Measurements from ENCODE around the gene DDB1.

The DDB1 gene

DNA sequence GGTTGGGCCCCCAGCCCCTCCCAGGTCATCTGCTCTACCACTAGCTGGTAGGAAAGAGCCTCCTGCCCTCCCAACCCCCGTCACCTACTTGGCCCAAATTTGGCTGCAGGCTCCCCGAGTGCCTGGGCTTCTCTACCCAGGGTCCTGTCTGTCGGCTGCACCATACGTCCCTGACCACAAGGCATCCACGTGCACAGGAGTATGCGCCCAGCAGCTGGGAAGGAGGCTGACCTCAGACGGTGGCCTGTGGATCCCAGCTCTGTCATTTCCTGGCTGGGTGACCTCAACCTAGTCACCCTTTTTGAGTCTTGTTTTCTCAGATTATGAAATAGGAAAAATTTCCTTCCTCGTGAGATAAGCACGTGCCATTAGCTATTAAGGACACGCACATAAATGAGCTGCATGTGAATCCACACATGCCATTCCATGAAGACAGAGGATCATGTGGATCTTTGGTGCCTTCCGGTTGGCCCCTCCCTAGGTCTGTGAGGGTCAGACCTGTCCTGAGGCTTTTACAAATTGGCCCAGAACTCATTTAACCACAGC, 15.1 kb upstream of the DDB1 start:
- TF ChIP-seq, protein P1, sequence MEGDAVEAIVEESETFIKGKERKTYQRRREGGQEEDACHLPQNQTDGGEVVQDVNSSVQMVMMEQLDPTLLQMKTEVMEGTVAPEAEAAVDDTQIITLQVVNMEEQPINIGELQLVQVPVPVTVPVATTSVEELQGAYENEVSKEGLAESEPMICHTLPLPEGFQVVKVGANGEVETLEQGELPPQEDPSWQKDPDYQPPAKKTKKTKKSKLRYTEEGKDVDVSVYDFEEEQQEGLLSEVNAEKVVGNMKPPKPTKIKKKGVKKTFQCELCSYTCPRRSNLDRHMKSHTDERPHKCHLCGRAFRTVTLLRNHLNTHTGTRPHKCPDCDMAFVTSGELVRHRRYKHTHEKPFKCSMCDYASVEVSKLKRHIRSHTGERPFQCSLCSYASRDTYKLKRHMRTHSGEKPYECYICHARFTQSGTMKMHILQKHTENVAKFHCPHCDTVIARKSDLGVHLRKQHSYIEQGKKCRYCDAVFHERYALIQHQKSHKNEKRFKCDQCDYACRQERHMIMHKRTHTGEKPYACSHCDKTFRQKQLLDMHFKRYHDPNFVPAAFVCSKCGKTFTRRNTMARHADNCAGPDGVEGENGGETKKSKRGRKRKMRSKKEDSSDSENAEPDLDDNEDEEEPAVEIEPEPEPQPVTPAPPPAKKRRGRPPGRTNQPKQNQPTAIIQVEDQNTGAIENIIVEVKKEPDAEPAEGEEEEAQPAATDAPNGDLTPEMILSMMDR (IDR thresholded peaks at IDR 0.05; ENCODE audit: low read depth, low read length): no peak
- H3K4me3 ChIP-seq (ENCODE audit: low read depth, low read length): no peak overlapping the region

DNA sequence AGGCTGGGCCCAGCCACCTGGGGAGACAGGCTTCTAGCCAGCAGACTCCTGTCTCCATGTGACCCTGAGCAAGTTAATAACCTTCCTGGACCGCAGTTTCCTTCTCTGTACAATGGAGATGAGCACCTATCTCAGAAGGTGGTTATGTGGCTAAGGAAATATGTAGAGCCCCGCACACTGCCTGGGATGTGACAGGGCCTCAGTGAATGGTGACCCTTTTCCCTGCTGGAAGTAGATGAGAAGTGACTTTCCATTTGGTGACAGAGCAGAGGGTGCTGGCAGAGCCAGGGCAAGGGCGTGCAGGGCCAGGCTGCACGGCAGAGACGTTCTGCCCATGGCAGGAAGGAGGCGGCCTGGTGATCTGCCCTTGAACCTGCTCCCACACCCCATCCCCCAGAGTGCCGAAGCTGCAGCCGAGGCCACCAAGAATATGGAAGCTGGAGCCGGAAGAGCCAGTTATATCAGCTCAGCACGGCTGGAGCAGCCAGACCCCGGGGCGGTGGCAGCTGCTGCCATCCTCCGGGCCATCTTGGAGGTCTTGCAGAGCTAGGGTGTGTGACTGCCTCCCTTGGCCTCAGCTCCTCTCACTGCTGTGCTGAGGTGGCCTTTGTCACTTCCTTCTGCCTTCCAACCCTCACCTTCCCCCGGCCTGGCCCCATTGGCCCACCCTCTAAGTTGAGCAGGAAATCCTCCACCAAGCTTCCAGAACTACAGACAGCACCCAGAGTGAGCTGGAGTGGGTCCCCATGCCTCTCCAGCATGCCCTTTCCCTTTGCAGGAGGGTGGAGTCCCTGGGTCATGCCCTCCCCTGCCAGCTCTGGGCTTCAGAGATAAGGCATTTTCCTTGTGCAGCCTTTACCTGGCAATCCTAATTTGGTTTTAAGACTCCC, 13.3 kb upstream of the DDB1 start:
- no peak overlapping the region for H3K4me3 ChIP-seq (ENCODE audit: low read depth, low read length)
- TF ChIP-seq, protein P1 (IDR thresholded peaks at IDR 0.05; ENCODE audit: low read depth, low read length): no peak

DNA sequence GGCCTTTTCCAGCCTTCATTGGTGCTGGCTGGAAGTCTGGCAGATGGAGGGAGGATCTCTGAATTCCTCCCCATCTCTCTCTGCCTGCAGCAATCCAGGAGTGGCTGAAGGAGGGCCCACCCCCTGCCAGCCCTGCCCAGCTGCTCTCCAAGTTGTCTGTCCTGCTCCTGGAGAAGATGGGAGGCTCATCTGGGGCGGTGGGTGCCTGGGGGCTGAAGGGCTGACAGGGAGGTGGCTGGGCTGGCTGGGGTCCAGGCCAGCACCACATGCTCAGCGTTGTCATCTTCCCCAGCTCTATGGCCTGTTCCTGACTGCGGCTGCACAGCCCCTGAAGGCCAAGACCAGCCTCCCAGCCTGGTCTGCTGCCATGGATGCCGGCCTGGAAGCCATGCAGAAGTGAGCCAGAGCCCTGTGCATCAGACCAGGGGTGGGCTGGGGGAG, 12.3 kb upstream of the DDB1 start:
- no peak overlapping the region for H3K4me3 ChIP-seq (ENCODE audit: low read depth, low read length)
- TF ChIP-seq, protein P1 (IDR thresholded peaks at IDR 0.05; ENCODE audit: low read depth, low read length): no peak

DNA sequence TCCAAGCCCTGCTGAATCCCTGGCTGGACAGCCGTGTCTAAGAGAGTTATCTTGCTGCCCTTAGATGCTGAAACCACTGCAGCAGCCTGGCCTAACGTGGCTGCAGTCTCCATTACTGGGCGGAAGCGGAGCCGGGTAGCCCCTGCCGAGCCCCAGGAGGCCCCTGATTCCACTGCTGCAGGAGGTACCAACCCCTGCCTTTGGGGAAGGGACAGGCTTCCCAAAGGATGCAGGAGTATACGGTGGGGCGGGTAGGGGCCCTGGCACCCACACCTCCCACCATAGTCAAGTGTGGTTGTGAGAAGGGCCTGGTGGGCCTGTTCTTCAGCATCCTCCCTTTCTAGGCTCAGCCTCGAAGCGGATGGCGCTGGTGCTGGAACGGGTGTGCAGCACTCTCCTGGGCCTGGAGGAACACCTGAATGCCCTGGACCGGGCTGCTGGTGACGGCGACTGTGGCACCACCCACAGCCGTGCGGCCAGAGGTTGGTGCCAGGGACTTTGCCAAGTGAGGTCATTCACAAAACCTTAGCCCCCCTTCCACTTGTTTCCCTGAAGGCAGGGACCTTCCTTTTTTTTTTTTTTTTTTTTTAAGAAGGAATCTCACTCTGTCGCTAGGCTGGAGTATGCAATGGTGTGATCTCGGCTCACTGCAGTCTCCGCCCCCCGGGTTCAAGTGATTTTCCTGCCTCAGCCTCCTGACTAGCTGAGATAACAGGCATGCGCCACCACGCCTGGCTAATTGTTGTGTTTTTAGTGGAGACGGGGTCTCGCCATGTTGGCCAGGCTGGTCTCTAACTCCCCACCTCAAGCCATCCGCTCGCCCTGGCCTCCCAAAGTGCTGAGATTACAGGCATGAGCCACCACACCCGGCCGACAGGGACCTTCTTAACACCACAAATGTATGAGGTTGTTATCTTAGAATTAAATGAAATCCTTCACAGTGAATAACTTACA, 11.2 kb upstream of the DDB1 start:
- H3K4me3 ChIP-seq (ENCODE audit: low read depth, low read length): no peak overlapping the region
- TF ChIP-seq, protein P1 (IDR thresholded peaks at IDR 0.05; ENCODE audit: low read depth, low read length): no peak

DNA sequence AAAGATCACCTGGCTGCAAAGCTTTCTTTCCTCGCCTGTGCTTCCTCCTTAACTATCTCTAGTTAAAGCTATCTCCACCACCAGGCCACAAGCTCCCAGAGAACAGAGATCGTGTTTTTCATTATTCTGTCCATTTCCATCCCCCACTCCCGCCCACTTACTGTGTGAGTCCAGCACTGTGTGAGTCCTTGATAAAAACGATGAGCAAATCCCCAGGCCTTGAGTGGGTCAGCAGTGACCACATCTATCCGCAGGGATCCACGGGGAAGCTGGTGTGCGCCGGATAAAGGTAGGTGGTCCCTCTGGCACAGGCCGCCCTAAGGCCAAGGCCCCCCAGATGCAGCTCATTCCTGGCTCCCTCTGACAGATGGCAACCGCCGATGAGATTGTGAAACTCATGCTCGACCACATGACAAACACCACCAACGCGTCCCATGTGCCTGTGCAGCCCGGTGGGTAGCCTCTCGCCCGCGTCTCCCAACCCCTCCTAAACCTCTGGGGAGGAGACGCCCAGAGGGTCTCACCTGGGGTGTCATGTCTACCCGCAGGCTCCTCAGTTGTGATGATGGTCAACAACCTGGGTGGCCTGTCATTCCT, 9.4 kb upstream of the DDB1 start:
- TF ChIP-seq, protein P1 (IDR thresholded peaks at IDR 0.05; ENCODE audit: low read depth, low read length): no peak
- H3K4me3 ChIP-seq (ENCODE audit: low read depth, low read length): no peak overlapping the region

DNA sequence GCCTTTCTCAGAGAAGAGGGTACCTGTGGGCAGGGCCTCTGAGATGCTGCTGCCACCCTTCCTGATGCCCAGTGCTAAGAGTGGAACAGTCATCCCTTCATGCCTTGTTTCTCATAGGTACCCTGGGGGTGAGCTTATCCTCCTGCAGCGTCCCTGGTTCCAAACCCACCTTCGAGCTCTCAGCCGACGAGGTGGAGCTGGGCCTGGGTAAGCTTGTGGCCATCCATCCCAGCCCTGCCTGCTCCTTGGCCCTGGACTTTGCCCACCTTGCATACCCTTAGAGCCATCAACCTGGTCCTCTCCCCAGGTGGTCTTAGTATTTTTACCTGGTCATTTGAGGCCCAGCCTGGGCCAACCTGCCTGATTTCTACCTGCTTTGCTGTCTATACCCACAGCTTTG, 8.8 kb upstream of the DDB1 start:
- TF ChIP-seq, protein P1 (IDR thresholded peaks at IDR 0.05; ENCODE audit: low read depth, low read length): no peak
- H3K4me3 ChIP-seq (ENCODE audit: low read depth, low read length): no peak overlapping the region

Data from WI38 (cell line).